GM12878 (cell line): ENCODE measurements around the gene DDHD1. TPM values are rescaled to one million over a fixed set of nuclear protein-coding genes. Genes with fewer than 3 reads are reported as not detected.

Experiments used
- CEBPZ ChIP-seq: fragments of 150-350 bp; IDR thresholded peaks from 2 replicates; pipeline ENCODE4 v1.6.1; 2016; ENCODE audit warnings: low read depth, low read length
- IKZF2 ChIP-seq, 2 experiments: fragments of 450-650 bp; IDR thresholded peaks; 2 replicates each; pipeline ENCODE4 v1.6.1; 2017; ENCODE audit warnings: mild to moderate bottlenecking in 2 of 2, moderate library complexity in 2 of 2
- NBN ChIP-seq: fragments of 450-650 bp; IDR thresholded peaks from 2 replicates; pipeline ENCODE4 v1.6.1; 2016
- polyA plus RNA-seq, 11 experiments: library from polyadenylated mRNA; depleted of rRNA in 4 of 11; unstranded in 6 of 11; stranded (reverse) in 5 of 11; fragments of >200 nt; fragmentation: Nextera tagmentation in 4 of 11; fragmentation: Illumina TruSeq in 1 of 11; extraction: Ambion mirVana in 4 of 11; extraction: Trizol in 1 of 11; gene quantifications; 1 replicate in 1 of 11; 2 replicates in 10 of 11; pipeline versions ENCODE4 v1.2.1 to v1.2.3, GENCODE V29; 2011 to 2016; ENCODE audit warnings: inconsistent platforms in 2 of 11, missing spikeins in 2 of 11, low read depth in 1 of 11
- total RNA-seq, 4 experiments: library from RNA; depleted of rRNA in 3 of 4; stranded (reverse); fragments of >200 nt in 3 of 4; fragmentation: Illumina TruSeq in 1 of 4; extraction: Trizol in 1 of 4; gene quantifications; 2 replicates each; pipeline versions ENCODE4 v1.2.1 to v1.2.3, GENCODE V29; 2013 to 2021
- TF ChIP-seq, protein P1 (sequence below): fragments of 450-650 bp; IDR thresholded peaks from 2 replicates; pipeline ENCODE4 v1.6.1; 2016; ENCODE audit warnings: mild to moderate bottlenecking, moderate library complexity, borderline replicate concordance

DDHD1 gene
- total and polyA plus RNA-seq, 10 of the 15 experiments (the other 5 are each of a cell fraction or from before 2014, with no cell fraction given): 7.7 to 52.3 (median 28.5) TPM

GRCh38 chr14:53048631-53049030, 104.5 kb downstream of the DDHD1 start (continued):
- TF ChIP-seq, protein P1, sequence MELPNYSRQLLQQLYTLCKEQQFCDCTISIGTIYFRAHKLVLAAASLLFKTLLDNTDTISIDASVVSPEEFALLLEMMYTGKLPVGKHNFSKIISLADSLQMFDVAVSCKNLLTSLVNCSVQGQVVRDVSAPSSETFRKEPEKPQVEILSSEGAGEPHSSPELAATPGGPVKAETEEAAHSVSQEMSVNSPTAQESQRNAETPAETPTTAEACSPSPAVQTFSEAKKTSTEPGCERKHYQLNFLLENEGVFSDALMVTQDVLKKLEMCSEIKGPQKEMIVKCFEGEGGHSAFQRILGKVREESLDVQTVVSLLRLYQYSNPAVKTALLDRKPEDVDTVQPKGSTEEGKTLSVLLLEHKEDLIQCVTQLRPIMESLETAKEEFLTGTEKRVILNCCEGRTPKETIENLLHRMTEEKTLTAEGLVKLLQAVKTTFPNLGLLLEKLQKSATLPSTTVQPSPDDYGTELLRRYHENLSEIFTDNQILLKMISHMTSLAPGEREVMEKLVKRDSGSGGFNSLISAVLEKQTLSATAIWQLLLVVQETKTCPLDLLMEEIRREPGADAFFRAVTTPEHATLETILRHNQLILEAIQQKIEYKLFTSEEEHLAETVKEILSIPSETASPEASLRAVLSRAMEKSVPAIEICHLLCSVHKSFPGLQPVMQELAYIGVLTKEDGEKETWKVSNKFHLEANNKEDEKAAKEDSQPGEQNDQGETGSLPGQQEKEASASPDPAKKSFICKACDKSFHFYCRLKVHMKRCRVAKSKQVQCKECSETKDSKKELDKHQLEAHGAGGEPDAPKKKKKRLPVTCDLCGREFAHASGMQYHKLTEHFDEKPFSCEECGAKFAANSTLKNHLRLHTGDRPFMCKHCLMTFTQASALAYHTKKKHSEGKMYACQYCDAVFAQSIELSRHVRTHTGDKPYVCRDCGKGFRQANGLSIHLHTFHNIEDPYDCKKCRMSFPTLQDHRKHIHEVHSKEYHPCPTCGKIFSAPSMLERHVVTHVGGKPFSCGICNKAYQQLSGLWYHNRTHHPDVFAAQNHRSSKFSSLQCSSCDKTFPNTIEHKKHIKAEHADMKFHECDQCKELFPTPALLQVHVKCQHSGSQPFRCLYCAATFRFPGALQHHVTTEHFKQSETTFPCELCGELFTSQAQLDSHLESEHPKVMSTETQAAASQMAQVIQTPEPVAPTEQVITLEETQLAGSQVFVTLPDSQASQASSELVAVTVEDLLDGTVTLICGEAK: no peak
- TF ChIP-seq IKZF2 (IDR thresholded peaks at IDR 0.05): no peak
- TF ChIP-seq NBN: no peak
- TF ChIP-seq CEBPZ: no peak
